ENCODE measurements around the gene TMEM121. TPM values are rescaled to one million over a fixed set of nuclear protein-coding genes. Genes with fewer than 3 reads are reported as not detected.

The TMEM121 gene
- total RNA-seq, 4 donors from 2014 or later: 3.9 to 6.7 (median 5.2) TPM

DNA sequence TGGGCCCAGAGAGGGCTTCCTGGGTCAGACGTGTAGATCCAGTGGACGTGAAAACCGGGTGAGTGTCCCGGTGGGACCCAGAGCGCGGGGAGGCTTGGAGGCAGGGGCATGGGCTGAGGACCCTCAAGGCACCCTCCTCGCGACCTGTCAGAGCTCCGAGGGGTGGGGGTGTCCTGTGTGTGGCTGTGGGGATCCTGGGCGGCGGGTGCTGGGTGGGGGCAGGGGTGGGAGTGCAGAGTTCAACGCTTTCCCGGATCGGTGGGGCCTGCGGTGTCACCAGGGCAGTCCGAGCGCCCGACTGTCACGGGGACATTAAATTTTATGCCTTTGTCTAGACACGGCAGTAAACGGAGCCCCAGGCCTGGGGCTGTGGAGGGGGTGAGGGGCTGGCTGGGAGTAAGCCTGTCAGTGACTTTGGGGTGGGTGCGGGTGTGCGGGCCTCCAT, 1.0 kb downstream of the TMEM121 start:
- H3K27me3 ChIP-seq: no peaks in the 10 kb centered on the region
- H3K4me1 ChIP-seq: peaks cover 0 to 48% (median 18%) of the 10 kb centered on the region in 3 donors
- no CpG with 5 or more reads among the region's 23 CpGs for WGBS, 2 donors (ENCODE audit: low coverage in 1 of 2)
- ATAC-seq: no peak
- TF ChIP-seq, protein P1, sequence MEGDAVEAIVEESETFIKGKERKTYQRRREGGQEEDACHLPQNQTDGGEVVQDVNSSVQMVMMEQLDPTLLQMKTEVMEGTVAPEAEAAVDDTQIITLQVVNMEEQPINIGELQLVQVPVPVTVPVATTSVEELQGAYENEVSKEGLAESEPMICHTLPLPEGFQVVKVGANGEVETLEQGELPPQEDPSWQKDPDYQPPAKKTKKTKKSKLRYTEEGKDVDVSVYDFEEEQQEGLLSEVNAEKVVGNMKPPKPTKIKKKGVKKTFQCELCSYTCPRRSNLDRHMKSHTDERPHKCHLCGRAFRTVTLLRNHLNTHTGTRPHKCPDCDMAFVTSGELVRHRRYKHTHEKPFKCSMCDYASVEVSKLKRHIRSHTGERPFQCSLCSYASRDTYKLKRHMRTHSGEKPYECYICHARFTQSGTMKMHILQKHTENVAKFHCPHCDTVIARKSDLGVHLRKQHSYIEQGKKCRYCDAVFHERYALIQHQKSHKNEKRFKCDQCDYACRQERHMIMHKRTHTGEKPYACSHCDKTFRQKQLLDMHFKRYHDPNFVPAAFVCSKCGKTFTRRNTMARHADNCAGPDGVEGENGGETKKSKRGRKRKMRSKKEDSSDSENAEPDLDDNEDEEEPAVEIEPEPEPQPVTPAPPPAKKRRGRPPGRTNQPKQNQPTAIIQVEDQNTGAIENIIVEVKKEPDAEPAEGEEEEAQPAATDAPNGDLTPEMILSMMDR (IDR thresholded peaks at IDR 0.05): no peak
- TF ChIP-seq POLR2AphosphoS5 (IDR thresholded peaks at IDR 0.05): no peak
- TF ChIP-seq EP300 (IDR thresholded peaks at IDR 0.05): no peak
- TF ChIP-seq POLR2A (IDR thresholded peaks at IDR 0.05): no peak
- H3K27ac ChIP-seq: peak overlapping the region in 2 of 4 donors; percentile 24 to 74
- H3K4me3 ChIP-seq: peak overlapping the region; percentile 64 to 72
- H3K9me3 ChIP-seq: no peaks in the 10 kb centered on the region
- H3K36me3 ChIP-seq: peaks cover 0 to 22% of the 10 kb centered on the region in 2 donors

DNA sequence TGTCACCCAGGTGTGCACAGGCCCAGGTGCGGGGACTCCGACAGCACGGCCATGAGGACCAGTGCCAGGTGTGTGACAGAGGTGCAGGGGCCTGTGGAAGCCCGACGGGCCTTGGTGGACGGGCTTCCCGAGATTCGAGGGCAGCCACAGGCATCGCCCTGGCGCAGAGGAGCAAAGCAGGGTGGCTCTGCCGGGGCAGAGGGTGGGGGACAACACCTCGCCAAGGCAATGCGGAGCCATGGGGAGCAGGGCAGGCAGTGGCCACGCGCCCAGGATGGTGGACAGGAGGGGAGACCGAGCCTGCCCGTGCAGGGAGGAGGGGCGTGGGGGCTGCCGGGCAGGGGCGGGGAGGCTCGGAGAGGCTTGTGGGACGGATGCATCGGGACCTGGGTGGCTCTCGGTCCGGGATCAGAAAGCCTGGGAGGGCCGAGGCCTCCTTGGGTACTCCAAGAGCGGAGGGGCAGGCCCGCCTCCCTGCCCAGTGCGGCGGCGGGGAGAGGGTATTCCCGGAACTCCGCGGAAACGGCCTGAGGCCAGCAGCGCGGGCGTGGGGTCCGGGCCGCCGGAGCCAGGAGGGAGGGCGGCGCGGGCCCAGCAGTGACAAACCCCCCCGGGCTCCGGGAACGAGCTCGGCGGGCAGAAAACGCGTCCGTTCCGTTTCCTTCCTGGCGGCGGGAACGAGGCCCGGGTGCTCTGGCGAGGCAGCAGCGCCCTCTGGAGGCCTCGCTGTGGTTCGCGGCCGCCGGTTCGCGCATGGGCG, 1.6 kb downstream of the TMEM121 start:
- ATAC-seq: peak; percentile 85
- H3K4me1 ChIP-seq: peaks cover 0 to 48% (median 18%) of the 10 kb centered on the region in 3 donors
- peaks cover 0 to 22% of the 10 kb centered on the region in 2 donors for H3K36me3 ChIP-seq
- H3K4me3 ChIP-seq: peak overlapping the region; percentile 46 to 64
- H3K27me3 ChIP-seq: no peaks in the 10 kb centered on the region
- H3K27ac ChIP-seq: peak overlapping the region in 3 of 4 donors; percentile 74 to 77 (median 74)
- TF ChIP-seq POLR2AphosphoS5 (IDR thresholded peaks at IDR 0.05) (peak; percentile 63), POLR2A (IDR thresholded peaks at IDR 0.05) (peak; percentile 22 to 51), EP300 (IDR thresholded peaks at IDR 0.05) (no peak)
- TF ChIP-seq, protein P1 (IDR thresholded peaks at IDR 0.05): peak in 3 of 4 experiments; percentile 86 to 97 (median 90)
- H3K9me3 ChIP-seq: no peaks in the 10 kb centered on the region
- 4% methylated on average over 5 of the region's 67 CpGs; no CpG with 5 or more reads in 1 of the 2 donors for WGBS, 2 donors (ENCODE audit: low coverage in 1 of 2)

DNA sequence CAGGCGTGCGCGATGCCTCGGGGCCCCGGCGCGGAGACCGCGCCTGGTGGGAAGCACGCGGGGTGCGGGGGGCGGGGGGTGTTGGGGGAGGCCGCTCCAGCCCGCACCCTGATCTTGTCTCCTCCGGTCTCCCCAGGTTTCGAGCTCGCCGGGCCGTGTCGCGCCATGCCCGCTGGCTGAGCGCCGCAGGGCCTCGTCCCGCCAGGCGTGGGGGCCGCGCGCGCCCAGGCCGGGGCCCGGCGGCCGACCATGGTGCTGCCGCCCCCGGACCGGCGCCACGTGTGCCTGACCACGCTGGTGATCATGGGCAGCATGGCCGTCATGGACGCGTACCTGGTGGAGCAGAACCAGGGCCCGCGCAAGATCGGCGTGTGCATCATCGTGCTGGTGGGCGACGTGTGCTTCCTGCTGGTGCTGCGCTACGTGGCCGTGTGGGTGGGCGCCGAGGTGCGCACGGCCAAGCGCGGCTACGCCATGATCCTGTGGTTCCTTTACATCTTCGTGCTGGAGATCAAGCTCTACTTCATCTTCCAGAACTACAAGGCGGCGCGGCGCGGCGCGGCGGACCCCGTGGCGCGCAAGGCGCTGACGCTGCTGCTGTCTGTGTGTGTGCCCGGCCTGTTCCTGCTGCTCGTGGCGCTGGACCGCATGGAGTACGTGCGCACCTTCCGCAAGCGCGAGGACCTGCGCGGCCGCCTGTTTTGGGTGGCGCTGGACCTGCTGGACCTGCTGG, 2.4 kb downstream of the TMEM121 start:
- no CpG with 5 or more reads among the region's 89 CpGs for WGBS, 2 donors (ENCODE audit: low coverage in 1 of 2)
- TF ChIP-seq EP300 (IDR thresholded peaks at IDR 0.05) (no peak), POLR2A (IDR thresholded peaks at IDR 0.05) (no peak)
- TF ChIP-seq, protein P1 (IDR thresholded peaks at IDR 0.05): peak in 1 of 4 experiments; percentile 5
- peaks cover 0 to 22% of the 10 kb centered on the region in 2 donors for H3K36me3 ChIP-seq
- H3K4me1 ChIP-seq: peaks cover 0 to 48% (median 18%) of the 10 kb centered on the region in 3 donors
- H3K27ac ChIP-seq: peak overlapping the region in 2 of 4 donors; percentile 74 to 77
- H3K9me3 ChIP-seq: no peaks in the 10 kb centered on the region
- peak; percentile 7 for ATAC-seq
- peak overlapping the region; percentile 46 to 64 for H3K4me3 ChIP-seq
- H3K27me3 ChIP-seq: no peaks in the 10 kb centered on the region

DNA sequence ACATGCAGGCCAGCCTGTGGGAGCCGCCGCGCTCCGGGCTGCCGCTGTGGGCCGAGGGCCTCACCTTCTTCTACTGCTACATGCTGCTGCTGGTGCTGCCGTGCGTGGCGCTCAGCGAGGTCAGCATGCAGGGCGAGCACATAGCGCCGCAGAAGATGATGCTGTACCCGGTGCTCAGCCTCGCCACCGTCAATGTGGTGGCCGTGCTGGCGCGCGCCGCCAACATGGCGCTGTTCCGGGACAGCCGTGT, 2.9 kb downstream of the TMEM121 start:
- Histone ChIP-seq H3K4me1 (peaks cover 0 to 48% (median 18%) of the 10 kb centered on the region in 3 donors), H3K27ac (no peak overlapping the region), H3K27me3 (peaks cover 1% of the 10 kb centered on the region), H3K4me3 (peak overlapping the region in 1 of 2 donors; percentile 64), H3K9me3 (no peaks in the 10 kb centered on the region), H3K36me3 (peaks cover 0 to 22% of the 10 kb centered on the region in 2 donors)
- ATAC-seq: no peak
- TF ChIP-seq POLR2A (IDR thresholded peaks at IDR 0.05): no peak
- no peak for TF ChIP-seq EP300 (IDR thresholded peaks at IDR 0.05)
- no peak for TF ChIP-seq POLR2AphosphoS5 (IDR thresholded peaks at IDR 0.05)
- TF ChIP-seq, protein P1 (IDR thresholded peaks at IDR 0.05): no peak
- WGBS, 2 donors (ENCODE audit: low coverage in 1 of 2): 37% methylated on average over 9 of the region's 24 CpGs; no CpG with 5 or more reads in 1 of the 2 donors
